ENCODE results near the gene EFCAB8. TPM values are rescaled to one million over a fixed set of nuclear protein-coding genes. Genes with fewer than 3 reads are reported as not detected.
A peak's percentile ranks its signal among the peaks of the same experiment; 100 is the strongest.

Gene EFCAB8, protein sequence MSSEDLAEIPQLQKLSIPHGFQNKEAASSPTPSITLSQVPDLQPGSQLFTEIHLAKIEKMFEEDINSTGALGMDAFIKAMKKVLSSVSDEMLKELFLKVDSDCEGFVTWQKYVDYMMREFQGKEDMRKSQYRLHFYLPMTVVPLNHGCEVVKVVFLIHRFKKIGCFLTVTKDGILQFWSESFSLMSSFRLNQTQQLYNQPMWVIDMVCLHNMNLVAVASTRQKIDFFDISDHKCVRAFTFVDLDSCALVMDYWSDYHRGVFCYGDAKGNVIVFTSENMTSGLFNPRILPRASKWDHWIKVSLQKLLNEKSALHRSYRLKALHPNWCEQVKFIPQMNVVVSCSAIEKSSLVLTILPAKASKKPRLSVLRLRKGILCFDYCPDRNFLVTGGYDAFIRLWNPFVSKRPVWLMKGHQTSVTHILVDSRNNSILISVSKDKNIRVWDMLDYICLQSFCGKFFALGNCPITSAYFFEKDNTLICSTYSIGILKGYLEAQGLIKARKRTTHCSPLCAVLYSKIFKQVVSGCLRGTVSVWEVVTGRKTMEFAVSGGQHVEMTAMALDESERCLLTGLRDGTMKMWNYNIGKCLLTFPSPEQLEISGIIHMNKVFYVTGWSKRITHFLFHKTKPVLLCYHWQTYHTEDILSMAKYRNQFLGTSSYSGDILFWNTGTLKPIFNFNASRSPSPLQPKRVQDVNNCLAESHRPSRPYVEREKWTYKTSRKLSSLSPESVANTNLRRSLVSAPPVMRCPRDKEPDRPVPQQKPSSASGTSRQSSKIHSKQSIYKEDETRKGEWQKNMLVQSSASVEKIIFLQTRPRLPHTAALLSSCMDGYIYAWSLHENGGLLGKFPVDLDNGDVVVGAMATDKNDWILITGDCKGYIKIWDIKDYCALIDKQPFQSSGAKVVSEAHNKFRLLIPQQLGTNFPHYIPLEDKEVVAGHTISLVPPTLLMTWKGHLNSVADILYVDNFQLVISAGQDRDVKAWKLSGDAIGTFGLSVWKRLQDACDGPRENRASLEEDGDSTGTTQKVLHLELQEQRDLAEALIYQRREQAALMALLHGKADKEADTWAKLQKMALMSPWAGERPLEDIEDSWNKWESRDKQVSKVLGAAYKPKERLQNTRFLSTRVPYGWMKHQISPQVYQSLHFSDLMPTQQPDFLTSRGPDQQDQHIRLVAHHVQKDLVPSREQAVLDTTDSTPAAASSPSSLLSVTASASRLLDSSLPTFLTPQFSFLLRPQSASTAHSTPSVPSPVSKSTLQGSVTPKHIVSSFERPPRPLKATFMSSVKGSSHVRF
- 0.13 TPM for polyA plus RNA-seq (2013, experiment 1 of 2; ENCODE audit: insufficient read length)
- polyA plus RNA-seq (2013, experiment 2 of 2; ENCODE audit: insufficient read length), result not detected

DNA sequence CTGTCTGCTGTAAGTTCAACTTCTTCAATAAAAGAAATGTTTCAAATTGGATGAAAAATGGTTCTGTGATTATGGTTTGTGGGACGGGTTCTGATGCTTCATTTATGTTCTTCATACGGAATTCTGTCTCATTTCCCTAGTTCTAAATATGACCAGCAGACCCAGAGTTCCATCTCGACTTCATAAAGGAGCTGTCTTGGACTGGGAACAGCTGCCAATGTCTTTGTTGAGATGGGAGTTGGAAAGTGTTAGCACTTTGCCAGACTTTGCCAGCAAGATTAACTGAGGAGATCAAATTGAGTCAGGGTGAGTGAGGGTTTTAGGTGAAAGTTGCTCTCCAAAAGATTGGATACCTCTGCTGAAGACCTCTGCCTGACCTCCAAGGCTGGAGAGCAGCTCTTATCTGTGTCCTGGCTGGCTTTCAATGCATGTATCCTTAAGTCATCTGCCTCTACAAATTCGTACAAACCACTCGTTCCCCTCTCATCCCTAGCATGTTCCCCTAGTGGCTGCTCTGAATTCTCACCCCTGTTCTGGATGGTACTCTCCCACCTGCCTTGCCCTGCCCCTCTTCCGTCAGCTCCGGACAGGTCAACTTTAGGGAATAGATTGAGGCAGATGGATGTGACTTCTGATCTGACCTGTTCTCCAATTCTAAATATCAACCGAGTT, at the start of gene EFCAB8:
Gene EFCAB8 (plus strand): TSS at position 223 of the 672 bp plus-strand sequence. CDS start 4,870 bp downstream, outside the sequence.
- DNase-seq, result no peak

DNA sequence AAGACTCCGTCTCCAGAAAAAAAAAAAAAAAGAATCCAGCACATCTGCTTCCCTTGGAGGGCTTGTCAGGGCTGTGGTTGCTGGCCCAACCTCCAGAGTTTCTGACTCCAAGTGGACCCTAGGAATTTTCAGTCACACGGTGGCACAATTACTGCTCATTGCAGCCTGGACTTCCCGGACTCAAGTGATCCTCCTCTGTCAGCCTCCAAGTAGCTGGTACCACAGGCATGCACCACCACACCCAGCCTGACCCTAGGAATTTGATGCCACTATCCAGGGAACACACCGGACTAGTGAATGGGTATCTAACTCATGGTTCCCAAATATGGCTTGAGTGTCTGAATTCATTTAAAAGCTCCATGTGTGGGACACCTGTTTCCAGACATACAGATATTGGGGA, 48.8 kb upstream of the EFCAB8 start:
- DNase-seq, result no peak

DNA sequence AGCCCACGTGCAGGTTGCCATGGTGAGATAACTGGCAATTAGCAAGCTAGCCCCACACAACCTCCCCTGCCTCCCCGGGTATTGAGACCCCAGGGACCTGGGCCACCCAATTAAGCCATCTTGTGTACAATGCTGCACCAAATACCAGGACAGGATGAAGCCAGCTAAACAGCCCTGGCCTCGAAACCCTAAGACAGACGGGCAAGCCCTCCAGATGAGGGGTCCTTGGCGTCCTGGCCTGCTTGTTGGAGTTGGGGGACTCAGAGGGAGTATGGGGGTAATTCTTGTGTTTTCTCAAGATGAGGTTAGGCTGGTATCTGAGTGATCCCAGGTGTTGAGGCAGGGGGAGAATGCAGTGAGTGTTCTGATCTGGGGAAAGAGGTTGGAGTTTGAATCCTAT, 47.8 kb upstream of the EFCAB8 start:
- DNase-seq, result no peak

DNA sequence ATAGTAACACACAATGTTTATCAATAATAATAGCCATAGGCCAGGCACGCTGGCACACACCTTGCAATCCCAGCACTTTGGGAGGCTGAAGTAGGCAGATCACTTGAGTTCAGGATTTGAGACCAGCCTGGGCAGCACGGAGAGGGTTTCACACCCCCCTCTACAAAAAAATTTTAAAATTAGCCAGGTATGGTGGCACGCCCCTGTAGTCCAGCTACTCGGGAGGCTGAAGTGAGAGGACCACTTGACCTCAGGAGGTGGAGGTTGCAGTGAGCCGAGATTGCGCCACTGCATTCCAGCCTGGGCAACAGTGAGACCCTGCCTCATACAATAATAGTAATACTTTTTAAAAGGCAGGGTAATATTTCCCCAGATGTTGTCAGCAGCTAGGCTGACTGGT, 46.8 kb upstream of the EFCAB8 start:
- no peak for DNase-seq

DNA sequence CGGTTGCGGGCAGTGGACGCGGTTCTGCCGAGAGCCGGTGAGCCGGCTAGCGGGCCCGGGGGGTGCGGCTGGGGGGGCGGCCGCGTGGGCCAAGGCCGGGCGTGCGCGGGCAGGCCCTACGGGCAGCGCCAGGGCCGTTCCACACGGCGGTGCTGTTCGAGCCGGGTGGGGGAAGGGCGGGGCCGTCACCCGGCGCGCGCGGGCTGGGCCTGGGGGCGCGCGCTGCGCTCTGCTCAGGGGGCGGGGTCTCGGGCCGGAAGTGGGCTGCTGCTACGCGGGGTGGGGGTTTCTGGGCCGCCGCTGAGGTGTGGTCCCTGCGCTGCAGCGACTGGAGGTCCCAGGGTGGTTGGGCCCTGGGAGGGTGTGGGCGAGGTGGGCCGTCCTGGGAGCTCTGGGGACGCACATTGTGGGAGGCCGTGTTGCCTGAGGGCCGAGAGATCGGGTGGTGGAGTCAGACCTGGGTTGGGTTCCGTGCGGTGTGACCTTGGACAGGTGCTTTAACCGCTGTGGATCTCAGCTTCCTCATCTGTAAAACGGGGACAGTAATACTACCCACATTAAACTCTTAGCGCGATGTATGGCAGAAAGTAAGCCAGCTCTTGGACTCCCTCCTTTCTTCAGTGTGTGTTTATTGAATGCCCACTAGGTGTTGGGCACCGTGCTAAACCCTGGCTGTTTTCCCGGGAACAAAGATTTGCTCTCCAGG, 38.6 kb upstream of the EFCAB8 start:
- DNase-seq, result peak; percentile 75

DNA sequence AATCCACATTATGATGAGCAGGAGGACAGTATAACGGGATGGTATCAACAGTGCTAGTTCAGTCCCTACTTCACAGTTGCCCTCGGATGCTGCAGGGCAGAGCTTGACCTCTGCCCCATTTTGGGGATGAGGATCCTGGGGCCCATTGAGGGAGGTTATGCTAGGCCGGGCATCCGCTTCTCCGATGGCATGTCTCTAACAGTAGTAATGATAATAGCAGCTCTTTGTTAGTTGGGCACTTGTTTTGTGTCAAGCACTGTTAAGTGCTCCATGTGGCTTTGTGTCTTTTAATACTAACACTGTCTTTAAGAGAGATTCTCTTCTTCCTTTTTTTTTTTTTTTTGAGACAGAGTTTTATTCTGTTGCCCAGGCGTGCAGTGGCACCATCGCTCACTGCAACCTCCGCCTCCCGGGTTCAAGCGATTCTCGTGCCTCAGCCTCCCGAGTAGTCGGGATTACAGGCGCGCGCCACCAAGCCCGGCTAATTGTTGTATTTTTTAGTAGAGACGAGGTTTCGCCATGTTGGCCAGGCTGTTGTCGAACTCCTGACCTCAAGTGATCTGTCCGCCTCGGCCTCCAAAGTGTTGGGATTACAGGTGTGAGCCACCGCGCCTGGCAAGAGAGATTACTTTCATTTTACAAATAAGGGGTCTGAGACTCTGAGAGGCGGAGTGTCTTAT, 37.9 kb upstream of the EFCAB8 start:
- DNase-seq, result no peak

DNA sequence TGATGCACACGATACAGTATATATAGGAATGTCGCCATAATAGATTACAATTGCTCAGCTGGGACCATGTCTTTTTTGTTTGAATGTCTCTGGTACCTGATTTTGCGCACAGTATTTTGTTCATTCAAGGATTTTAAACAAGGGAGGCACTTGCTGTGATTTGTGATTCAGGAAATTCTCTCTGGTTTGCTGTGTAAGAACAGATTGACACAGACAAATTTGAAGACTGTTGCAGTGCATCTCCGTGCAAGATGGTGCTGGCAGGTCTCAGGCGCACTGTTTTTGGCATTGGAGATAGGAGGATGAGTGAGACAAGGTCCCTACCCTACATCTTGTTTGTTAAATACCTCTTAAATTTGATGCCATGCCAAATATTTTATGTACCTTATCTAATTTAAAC, 36.5 kb upstream of the EFCAB8 start:
- no peak for DNase-seq

DNA sequence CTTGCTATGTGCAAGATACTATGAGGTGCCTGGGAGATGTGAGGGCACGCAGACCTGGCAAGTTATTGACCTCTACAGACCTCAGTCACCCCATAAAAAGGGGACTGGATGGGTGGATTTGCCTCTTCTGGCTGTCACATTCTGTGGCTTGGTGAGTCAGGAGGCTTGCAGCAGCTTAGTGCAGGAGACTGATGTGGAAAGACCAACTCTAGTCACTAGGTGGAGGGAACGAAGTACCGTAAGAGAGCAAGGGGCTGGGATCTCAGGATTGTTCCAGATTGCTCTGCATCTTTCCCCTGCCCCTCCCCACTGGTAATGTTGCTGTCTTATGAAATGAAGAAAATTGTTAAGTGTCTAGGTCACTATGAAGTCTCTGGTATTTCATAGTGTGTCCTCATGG, 35.6 kb upstream of the EFCAB8 start:
- peak; percentile 81 for DNase-seq

DNA sequence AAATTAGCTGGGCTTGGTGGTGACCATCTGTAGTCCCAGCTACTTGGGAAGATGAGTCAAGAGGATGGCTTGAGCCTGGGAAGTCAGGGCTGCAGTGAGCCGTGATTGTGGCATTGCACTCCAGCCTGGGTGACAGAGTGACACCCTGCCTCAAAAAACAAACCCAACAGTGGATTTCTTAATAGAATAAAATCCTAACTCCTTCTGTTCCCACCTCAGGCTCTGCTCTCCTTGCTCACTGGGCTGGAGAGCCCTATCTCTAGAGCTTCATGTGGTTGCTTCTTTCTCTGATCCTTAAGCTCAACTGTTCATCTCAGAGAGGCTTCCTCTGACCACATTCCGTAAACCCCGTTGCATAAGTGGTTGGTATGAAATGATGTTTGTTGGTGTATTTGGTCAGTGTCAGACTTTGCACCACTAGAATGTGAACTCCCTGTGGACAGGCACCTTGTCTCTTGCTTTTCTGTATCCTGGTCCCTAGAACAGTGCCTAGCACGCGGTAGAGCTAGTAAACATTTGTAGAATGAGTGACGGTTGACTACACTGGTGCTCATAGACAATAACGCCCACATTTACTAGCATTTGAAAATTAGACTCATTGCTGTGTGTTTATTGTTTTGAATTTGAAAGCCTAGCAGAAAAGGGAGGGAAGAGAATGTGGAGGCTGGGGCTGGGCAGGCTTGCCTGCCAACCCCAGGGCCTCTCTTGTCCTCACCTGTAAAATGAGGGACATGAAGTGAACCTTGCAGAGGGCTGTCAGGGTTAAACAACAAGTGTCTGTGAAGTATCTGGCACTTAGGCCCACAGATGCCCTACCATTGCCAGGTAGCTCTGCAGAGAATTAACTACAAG, 34.8 kb upstream of the EFCAB8 start:
- peak; percentile 43 for DNase-seq

DNA sequence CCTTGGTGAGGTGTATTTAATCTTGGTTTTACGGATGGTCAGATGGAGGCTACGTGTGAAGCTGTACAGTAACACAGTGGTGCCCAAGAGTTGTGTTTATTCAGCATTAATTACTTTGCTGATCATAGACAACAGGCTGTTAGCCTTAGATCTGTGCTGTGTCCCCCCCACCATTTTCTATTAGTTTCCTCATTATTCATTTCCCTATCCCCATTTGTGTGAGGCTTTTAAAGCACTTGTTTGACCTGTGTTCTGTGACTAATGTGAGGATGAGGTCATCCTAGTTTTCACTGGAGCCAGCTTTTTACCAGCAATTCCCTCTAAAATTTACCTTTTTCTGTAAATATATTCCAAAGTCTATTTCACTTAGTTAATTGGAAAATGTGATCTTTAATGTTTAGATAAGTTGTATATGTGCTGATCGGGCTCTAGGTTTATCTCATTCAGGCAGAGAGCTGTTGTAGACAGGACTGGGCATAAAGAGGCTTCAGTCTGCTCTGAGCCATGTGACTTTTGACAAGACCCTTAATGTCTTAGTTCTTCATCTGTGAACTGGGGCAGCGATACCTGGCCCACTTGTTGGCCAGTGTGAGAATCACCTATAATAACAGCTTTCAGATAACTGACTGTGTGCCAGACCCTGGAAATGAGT, 30.6 kb upstream of the EFCAB8 start:
- no peak for DNase-seq

DNA sequence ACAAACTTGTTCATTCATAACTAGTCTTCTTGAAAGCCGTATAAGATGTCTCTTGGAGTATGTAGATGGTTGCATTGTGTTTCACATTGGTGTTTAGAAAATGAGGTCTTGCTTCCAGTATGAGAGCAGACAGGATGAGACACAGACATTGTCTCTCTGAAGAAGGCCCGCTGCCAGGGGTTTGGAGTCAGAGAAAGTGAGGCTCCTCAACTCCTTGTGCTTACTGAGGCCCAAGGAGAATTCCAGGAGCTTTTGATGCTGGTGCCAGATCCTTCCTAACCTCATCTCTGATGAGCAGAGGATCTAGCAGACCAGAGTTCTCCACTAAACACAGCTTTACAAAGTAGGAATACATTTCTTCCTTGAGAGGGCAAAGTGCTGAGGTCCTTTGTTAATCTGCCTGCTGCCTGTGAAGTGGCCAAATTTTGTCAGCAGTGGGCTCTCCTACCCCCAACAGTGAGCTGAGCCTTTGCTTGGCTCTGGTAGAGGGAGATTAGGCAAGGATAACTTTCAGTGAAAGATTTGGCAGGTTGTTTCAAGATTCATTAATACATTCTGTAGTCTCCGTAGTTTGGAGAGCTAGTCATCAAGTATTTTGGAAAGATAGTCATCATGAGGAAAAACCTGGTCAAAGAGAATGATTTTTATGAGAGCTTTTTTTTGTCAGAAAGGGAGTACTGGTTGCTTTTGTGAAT, 29.3 kb upstream of the EFCAB8 start:
- DNase-seq, result no peak

DNA sequence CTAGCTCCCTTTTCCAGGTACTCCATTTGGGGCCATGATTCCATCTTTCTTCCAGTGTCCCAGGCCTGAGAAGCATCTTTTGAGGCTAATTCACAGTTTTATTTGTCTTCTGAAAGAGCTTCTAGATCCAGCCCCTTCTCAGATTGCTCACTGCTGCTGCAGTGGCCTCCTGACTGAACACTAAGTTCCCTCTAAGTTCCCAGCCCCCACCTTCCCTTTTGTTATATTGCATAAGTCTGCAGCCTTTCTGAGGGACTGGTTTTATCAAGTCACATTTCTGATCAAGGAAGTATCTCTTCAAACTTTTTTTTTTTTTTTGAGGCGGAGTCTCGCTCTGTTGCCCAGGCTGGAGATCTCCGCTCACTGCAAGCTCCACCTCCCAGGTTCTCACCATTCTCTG, 28.3 kb upstream of the EFCAB8 start:
- no peak for DNase-seq

DNA sequence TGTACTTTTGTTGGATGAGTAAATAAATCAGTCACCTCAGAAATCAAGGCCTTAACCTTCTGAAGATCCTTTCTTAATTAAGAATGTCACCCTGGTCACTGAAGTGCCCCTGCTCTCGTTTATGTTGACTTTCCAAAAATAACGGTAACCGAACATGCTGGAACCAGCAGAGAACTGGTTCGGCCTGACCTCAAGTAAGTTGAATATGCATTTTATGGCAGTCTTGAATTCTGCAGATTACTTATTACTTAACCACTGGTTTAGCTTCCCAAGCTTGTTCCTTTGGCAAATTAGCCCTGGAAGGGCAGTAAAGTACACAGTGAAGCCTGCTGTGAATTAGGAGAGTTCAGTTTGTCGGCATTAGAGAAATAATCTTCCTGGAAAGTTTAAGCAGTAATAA, 26.7 kb upstream of the EFCAB8 start:
- DNase-seq, result no peak

DNA sequence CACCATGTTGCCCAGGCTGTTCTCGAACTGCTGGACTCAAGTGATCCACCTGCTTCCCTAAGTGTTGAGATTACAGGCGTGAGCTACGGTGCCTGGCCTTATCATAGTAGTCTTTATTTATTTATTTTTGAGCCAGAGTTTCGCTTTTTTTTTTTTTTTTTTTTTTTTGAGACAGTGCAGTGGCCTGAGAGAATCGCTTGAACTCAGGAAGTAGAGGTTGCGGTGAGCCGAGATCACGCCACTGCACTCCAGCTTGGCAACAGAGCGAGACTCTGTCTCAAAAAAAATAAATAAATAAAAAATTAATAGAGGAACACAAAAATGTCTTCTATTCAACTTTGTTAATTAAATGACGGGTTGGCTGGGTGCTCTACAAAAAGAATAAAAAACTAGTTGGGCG, 26.1 kb upstream of the EFCAB8 start:
- DNase-seq, result no peak

DNA sequence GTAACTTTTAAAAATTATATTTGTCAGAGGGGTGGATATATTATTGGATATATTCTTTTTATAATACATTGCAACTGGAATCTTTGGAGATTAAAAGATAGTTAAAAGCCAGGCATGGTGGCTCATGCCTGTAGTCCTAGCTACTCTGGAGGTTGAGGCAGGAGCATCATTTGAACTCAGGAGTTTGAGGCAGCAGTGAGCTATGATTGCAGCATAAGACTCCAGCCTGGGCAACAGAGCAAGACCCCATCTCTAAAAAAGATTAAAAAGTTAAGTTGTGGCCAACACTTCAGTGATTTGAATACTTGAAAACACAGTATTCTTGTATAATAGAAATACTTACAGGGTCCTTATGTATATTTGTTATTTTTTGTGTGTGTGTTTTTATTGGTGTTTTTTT, 23.8 kb upstream of the EFCAB8 start:
- no peak for DNase-seq

DNA sequence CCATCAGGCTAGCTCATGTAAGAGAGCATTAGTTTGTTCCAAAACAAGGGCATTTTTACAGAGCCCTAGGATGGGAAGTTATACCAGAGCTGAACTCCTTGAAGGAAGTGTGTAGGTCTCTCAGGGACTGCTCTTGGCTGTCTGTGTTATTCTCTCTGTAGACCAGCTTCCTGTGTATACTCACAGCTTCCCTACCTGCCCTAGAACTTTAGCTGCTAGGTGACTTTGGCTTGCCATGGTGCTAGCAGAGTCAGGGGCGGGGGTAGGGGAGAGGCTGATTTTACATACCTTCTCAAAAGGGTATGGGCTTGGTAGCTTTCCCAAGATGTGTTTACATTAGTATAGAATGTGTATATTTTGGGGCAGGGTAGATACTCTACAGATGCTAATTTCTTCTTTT, 21.6 kb upstream of the EFCAB8 start:
- no peak for DNase-seq

DNA sequence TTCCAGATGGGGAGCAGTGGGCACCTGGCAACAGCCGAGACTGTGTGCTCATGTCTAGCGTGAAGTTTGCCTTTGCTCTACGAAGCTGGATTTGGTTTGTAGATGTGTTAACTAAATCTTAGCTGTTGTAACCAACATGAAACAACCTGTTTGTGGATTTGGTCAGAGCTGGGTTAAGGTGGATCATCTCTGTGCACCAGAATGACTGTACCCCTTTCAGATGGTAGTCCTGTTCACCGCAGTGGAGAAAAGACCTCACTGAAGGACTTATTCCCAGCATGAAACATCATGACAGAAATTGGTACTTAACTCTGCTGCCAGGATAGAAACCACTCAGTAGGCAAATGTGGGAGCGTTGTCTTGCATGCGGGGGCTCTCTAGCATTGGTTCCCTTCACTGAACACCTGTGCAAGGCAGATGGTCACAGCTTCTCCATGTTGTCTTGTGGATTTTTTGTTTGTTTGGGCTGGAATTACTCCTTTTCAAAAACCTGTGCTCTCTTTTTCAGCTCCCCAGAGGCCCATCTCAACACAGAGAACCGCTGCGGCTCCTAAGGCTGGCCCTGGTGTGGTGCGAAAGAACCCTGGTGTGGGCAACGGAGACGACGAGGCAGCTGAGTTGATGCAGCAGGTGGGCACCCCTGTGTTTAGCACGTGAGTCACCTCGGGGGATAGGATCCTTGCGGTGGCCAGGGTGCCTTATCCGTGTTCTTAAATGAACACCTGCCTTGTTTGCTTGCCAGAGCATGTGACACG, 19.3 kb upstream of the EFCAB8 start:
- no peak for DNase-seq

DNA sequence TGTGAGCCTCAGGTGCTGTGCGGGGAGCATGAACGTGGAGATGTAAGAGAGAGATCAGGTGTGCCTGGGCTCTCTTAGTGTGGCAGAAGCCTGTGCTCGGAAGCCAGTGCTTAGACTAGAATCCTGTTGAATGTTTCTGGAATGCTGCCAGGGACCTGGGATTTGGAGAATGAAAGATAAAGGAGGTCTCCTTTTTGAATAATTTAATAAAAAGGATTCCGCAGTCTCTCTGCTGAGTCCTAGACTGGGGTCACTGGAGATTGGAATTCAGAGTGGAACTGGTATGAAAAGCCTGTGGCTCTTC, 18.8 kb upstream of the EFCAB8 start:
- DNase-seq, result no peak

Measured in fibroblast of skin of scalp (primary cell).